Lower leg skin (tissue), 4 donors: ENCODE results near the gene NDST4. TPM values are rescaled to one million over a fixed set of nuclear protein-coding genes. Genes with fewer than 3 reads are reported as not detected.

Experiments used
- DNase-seq, 2 donors: peaks; one replicate each; pipeline ENCODE4 v3.0.0-alpha.2; 2019; ENCODE audit warnings: low spot score in 2 of 2
- H3K4me3 ChIP-seq: fragments of 200-600 bp; sonication (generic); 2 replicates; pipeline ENCODE4 v1.5.1; 2017; ENCODE audit warnings: mild to moderate bottlenecking, low read depth; ENCODE audit not compliant: poor library complexity, severe bottlenecking
- CTCF ChIP-seq, 3 donors: fragments of 450-650 bp; IDR thresholded peaks; one replicate each; pipeline ENCODE4 v1.5.1; 2016; ENCODE audit warnings: antibody characterized with exemption in 3 of 3, mild to moderate bottlenecking in 3 of 3, moderate library complexity in 2 of 3
- POLR2A ChIP-seq, 2 donors: fragments of 450-650 bp; IDR thresholded peaks; one replicate each; pipeline ENCODE4 v1.6.1; 2016 to 2017; ENCODE audit warnings: antibody characterized with exemption in 2 of 2, mild to moderate bottlenecking in 1 of 2, moderate library complexity in 1 of 2
- WGBS, 2 donors: methylation state at CpG; one replicate each; pipeline ENCODE4 v1.1.5; 2018; 5-methylcytosine and 5-hydroxymethylcytosine counted together
- intact Hi-C: fragments of 100-400 bp; cut with DNase I; formaldehyde crosslinking; loops from one replicate; pipeline ENCODE4 v1.15.0; 2023; ENCODE audit warnings: low total_unique reads
- total RNA-seq, 4 donors: library from RNA; depleted of rRNA; stranded (reverse); fragments of >200 nt; gene quantifications; one replicate each; pipeline ENCODE4 v1.1.0, GENCODE V29; 2016

The NDST4 gene
- total RNA-seq, 4 donors from 2014 or later = not detected

- TF ChIP-seq POLR2A (IDR thresholded peaks at IDR 0.05) (no peak), CTCF (IDR thresholded peaks at IDR 0.05) (no peak)
- 67 to 74% methylated on average over 13 of the region's 13 CpGs for WGBS, 2 donors
- H3K4me3 ChIP-seq = no peak overlapping the region
- intact Hi-C loops = no loop called here
- no peak for DNase-seq
Measured at GRCh38 chr4:114921790-114922591, 191.4 kb downstream of the NDST4 start.

- TF ChIP-seq CTCF (IDR thresholded peaks at IDR 0.05) = no peak
- TF ChIP-seq POLR2A (IDR thresholded peaks at IDR 0.05) = no peak
- intact Hi-C loops = no loop called here
- 45 to 48% methylated on average over 3 of the region's 3 CpGs for WGBS, 2 donors
- DNase-seq = no peak
- H3K4me3 ChIP-seq = no peak overlapping the region
Measured at GRCh38 chr4:114921191-114921590, 192.2 kb downstream of the NDST4 start.

- intact Hi-C loops = no loop called here
- WGBS, 2 donors = 79 to 96% methylated on average over 2 of the region's 2 CpGs
- DNase-seq = no peak
- H3K4me3 ChIP-seq = no peak overlapping the region
- TF ChIP-seq CTCF (IDR thresholded peaks at IDR 0.05) (no peak), POLR2A (IDR thresholded peaks at IDR 0.05) (no peak)
Measured at GRCh38 chr4:114911111-114911510, 202.3 kb downstream of the NDST4 start.

GRCh38 chr4:114907568-114907967, 205.9 kb downstream of the NDST4 start:
- DNase-seq = no peak
- 6 to 25% methylated on average over 2 of the region's 2 CpGs for WGBS, 2 donors
- intact Hi-C loops = no loop called here
- no peak overlapping the region for H3K4me3 ChIP-seq
- no peak for TF ChIP-seq CTCF (IDR thresholded peaks at IDR 0.05)
- no peak for TF ChIP-seq POLR2A (IDR thresholded peaks at IDR 0.05)

- intact Hi-C loops = no loop called here
- no peak for TF ChIP-seq POLR2A (IDR thresholded peaks at IDR 0.05)
- no peak for TF ChIP-seq CTCF (IDR thresholded peaks at IDR 0.05)
- DNase-seq = no peak
- H3K4me3 ChIP-seq = no peak overlapping the region
Measured at GRCh38 chr4:114905017-114905416, 208.4 kb downstream of the NDST4 start.

GRCh38 chr4:114900934-114901333, 212.5 kb downstream of the NDST4 start:
- 81 to 82% methylated on average over 4 of the region's 4 CpGs for WGBS, 2 donors
- no peak for DNase-seq
- TF ChIP-seq POLR2A (IDR thresholded peaks at IDR 0.05) (no peak), CTCF (IDR thresholded peaks at IDR 0.05) (no peak)
- intact Hi-C loops = no loop called here
- H3K4me3 ChIP-seq = no peak overlapping the region
